ENCODE results near the gene KNDC1. TPM values are rescaled to one million over a fixed set of nuclear protein-coding genes. Genes with fewer than 3 reads are reported as not detected.

The KNDC1 gene
- polyA plus RNA-seq, 1 donor (not counting 4 experiments of a cell fraction or from before 2014, with no cell fraction given), result 0.20 TPM

- no peak overlapping the region for H2AFZ ChIP-seq (ENCODE audit: control insufficient read depth, low read length)
- TF ChIP-seq, protein P1, sequence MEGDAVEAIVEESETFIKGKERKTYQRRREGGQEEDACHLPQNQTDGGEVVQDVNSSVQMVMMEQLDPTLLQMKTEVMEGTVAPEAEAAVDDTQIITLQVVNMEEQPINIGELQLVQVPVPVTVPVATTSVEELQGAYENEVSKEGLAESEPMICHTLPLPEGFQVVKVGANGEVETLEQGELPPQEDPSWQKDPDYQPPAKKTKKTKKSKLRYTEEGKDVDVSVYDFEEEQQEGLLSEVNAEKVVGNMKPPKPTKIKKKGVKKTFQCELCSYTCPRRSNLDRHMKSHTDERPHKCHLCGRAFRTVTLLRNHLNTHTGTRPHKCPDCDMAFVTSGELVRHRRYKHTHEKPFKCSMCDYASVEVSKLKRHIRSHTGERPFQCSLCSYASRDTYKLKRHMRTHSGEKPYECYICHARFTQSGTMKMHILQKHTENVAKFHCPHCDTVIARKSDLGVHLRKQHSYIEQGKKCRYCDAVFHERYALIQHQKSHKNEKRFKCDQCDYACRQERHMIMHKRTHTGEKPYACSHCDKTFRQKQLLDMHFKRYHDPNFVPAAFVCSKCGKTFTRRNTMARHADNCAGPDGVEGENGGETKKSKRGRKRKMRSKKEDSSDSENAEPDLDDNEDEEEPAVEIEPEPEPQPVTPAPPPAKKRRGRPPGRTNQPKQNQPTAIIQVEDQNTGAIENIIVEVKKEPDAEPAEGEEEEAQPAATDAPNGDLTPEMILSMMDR (optimal IDR thresholded peaks at IDR 0.05 in 1 of 3, IDR thresholded peaks at IDR 0.05 in 1 of 3, conservative IDR thresholded peaks at IDR 0.05 in 1 of 3; ENCODE audit: extremely low read depth in 1 of 3, insufficient read depth in 2 of 3, low read length in 3 of 3), result no peak
- no peak for TF ChIP-seq EZH2 (IDR thresholded peaks at IDR 0.05; ENCODE audit: low read length)
- peaks cover under 1% of the 10 kb centered on the region for H3K27me3 ChIP-seq (ENCODE audit: control insufficient read depth, extremely low read depth, insufficient read depth, low read length)
- no peaks in the 10 kb centered on the region for H4K20me1 ChIP-seq (ENCODE audit: control insufficient read depth, extremely low read depth, insufficient read depth, low read length)
- no peak overlapping the region for H3K27ac ChIP-seq (ENCODE audit: control insufficient read depth, insufficient read depth, low read length)
- no peak overlapping the region for H3K4me3 ChIP-seq (ENCODE audit: control insufficient read depth in 2 of 3, extremely low read depth in 1 of 3, insufficient read depth in 2 of 3, low read depth in 1 of 3, low read length in 3 of 3)
- dilution Hi-C loops (cut with MboI; ENCODE audit: extremely low pct_ligation_motif_present, low sequenced_read_pairs), result no loop called here
- H3K9me1 ChIP-seq (ENCODE audit: control insufficient read depth, extremely low read depth, insufficient read depth, low read length), result no peaks in the 10 kb centered on the region
- H3K9me3 ChIP-seq (ENCODE audit: control insufficient read depth, low read depth, low read length), result no peaks in the 10 kb centered on the region
- no peak for DNase-seq (ENCODE audit: low read depth, low spot score)
- H3K36me3 ChIP-seq (ENCODE audit: control insufficient read depth in 2 of 2, extremely low read depth in 1 of 2, insufficient read depth in 2 of 2, low read length in 2 of 2), result no peaks in the 10 kb centered on the region
- H3K9ac ChIP-seq (ENCODE audit: control insufficient read depth, extremely low read depth, insufficient read depth, low read length), result no peak overlapping the region
- H3K4me1 ChIP-seq (ENCODE audit: control insufficient read depth, extremely low read depth, insufficient read depth, low read length), result no peaks in the 10 kb centered on the region
- H3K4me2 ChIP-seq (ENCODE audit: control insufficient read depth, extremely low read depth, insufficient read depth, low read depth, low read length), result no peak overlapping the region
- no peak for FAIRE-seq
- H3K79me2 ChIP-seq (ENCODE audit: control insufficient read depth, insufficient read depth, low read length), result no peaks in the 10 kb centered on the region
Observed at GRCh38 chr10:133195611-133196010, 35.6 kb downstream of the KNDC1 start.

DNA sequence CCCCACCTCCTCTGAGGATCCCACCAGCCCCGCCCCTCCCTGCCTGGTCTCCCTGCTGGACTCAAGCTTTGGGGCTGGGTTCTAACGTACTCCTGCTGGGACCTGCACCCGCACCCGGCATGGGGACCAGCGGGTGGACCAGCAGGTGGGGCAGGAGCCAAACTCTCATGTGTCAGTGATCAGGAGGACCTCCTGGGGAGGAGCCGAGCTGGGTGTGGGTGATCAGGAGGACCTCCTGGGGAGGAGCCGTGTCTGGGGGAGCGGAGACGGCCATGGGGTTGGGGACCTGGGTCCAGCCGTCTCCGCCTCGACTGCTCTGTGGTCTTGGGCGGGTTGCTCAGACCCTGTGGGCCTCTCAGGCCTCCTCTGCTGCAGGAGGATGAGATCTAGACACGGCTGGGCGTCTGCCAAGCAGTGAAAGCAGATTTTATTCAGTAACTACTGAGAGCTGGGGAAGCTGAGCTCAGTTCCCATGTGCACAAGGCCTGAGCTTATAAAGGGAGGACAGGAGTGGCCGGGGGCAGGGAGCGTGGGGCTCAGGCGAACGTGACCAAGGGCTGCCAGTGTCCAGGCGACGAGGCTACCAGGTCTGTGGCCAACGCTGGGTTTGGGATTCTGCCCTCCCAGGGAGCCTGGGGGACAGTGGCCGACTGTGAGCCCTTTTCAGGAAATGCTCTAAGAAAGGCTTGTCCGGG is 36.3 kb downstream of the KNDC1 start:
- no peak overlapping the region for H3K4me3 ChIP-seq (ENCODE audit: control insufficient read depth in 2 of 3, extremely low read depth in 1 of 3, insufficient read depth in 2 of 3, low read depth in 1 of 3, low read length in 3 of 3)
- no peaks in the 10 kb centered on the region for H3K9me1 ChIP-seq (ENCODE audit: control insufficient read depth, extremely low read depth, insufficient read depth, low read length)
- H3K27me3 ChIP-seq (ENCODE audit: control insufficient read depth, extremely low read depth, insufficient read depth, low read length), result peaks cover 6% of the 10 kb centered on the region
- FAIRE-seq (no peak), DNase-seq (ENCODE audit: low read depth, low spot score) (no peak)
- no peak overlapping the region for H3K9ac ChIP-seq (ENCODE audit: control insufficient read depth, extremely low read depth, insufficient read depth, low read length)
- no peaks in the 10 kb centered on the region for H4K20me1 ChIP-seq (ENCODE audit: control insufficient read depth, extremely low read depth, insufficient read depth, low read length)
- H3K4me2 ChIP-seq (ENCODE audit: control insufficient read depth, extremely low read depth, insufficient read depth, low read depth, low read length), result no peak overlapping the region
- H2AFZ ChIP-seq (ENCODE audit: control insufficient read depth, low read length), result no peak overlapping the region
- no peaks in the 10 kb centered on the region for H3K79me2 ChIP-seq (ENCODE audit: control insufficient read depth, insufficient read depth, low read length)
- no peaks in the 10 kb centered on the region for H3K4me1 ChIP-seq (ENCODE audit: control insufficient read depth, extremely low read depth, insufficient read depth, low read length)
- no peak overlapping the region for H3K27ac ChIP-seq (ENCODE audit: control insufficient read depth, insufficient read depth, low read length)
- H3K36me3 ChIP-seq (ENCODE audit: control insufficient read depth in 2 of 2, extremely low read depth in 1 of 2, insufficient read depth in 2 of 2, low read length in 2 of 2), result no peaks in the 10 kb centered on the region
- no peaks in the 10 kb centered on the region for H3K9me3 ChIP-seq (ENCODE audit: control insufficient read depth, low read depth, low read length)
- dilution Hi-C loops (cut with MboI; ENCODE audit: extremely low pct_ligation_motif_present, low sequenced_read_pairs), result no loop called here
- TF ChIP-seq, protein P1 (optimal IDR thresholded peaks at IDR 0.05 in 1 of 3, IDR thresholded peaks at IDR 0.05 in 1 of 3, conservative IDR thresholded peaks at IDR 0.05 in 1 of 3; ENCODE audit: extremely low read depth in 1 of 3, insufficient read depth in 2 of 3, low read length in 3 of 3), result no peak
- no peak for TF ChIP-seq EZH2 (IDR thresholded peaks at IDR 0.05; ENCODE audit: low read length)
